Measurements from ENCODE around the gene ALCAM.

The ALCAM gene

GRCh38 chr3:105616374-105617121, 249.8 kb downstream of the ALCAM start:
- no peaks in the 10 kb centered on the region for H3K79me2 ChIP-seq (ENCODE audit: low read length)
- no peaks in the 10 kb centered on the region for H3F3A ChIP-seq (ENCODE audit: insufficient read depth, low read length)
- no peak for DNase-seq
- no peak overlapping the region for H3K4me2 ChIP-seq (ENCODE audit: low read depth, low read length)
- H3K36me3 ChIP-seq (replicated peaks; ENCODE audit: insufficient read depth, low read length) = no peaks in the 10 kb centered on the region
- no peak overlapping the region for H3K9ac ChIP-seq (ENCODE audit: low read length)
- H3K4me3 ChIP-seq (ENCODE audit: low read length) = no peak overlapping the region
- H3K27me3 ChIP-seq (replicated peaks; ENCODE audit: insufficient read depth, low read length) = no peaks in the 10 kb centered on the region
- no peaks in the 10 kb centered on the region for H4K20me1 ChIP-seq (ENCODE audit: insufficient read depth, low read length)
- no peaks in the 10 kb centered on the region for H3K9me3 ChIP-seq (replicated peaks; ENCODE audit: insufficient read depth, low read length)
- H3K9me2 ChIP-seq (replicated peaks; ENCODE audit: insufficient read depth, low read length) = no peaks in the 10 kb centered on the region
- no peak overlapping the region for H3K27ac ChIP-seq (ENCODE audit: low read length)
- no peak for TF ChIP-seq EZH2phosphoT487 (IDR thresholded peaks at IDR 0.05; ENCODE audit: low read length)
- TF ChIP-seq EZH2 (optimal IDR thresholded peaks at IDR 0.05; ENCODE audit: low read depth, low read length) = no peak
- H2AFZ ChIP-seq (ENCODE audit: low read length) = no peak overlapping the region
- no peaks in the 10 kb centered on the region for H3K4me1 ChIP-seq (ENCODE audit: low read length)

GRCh38 chr3:105618556-105618955, 251.8 kb downstream of the ALCAM start:
- Histone ChIP-seq H3K4me1 (ENCODE audit: low read length) (no peaks in the 10 kb centered on the region), H4K20me1 (ENCODE audit: insufficient read depth, low read length) (no peaks in the 10 kb centered on the region), H3F3A (ENCODE audit: insufficient read depth, low read length) (no peaks in the 10 kb centered on the region), H3K79me2 (ENCODE audit: low read length) (no peaks in the 10 kb centered on the region), H3K27me3 (replicated peaks; ENCODE audit: insufficient read depth, low read length) (no peaks in the 10 kb centered on the region), H3K9ac (ENCODE audit: low read length) (no peak overlapping the region), H3K4me3 (ENCODE audit: low read length) (no peak overlapping the region), H3K4me2 (ENCODE audit: low read depth, low read length) (no peak overlapping the region), H3K27ac (ENCODE audit: low read length) (no peak overlapping the region), H3K9me2 (replicated peaks; ENCODE audit: insufficient read depth, low read length) (no peaks in the 10 kb centered on the region), H3K9me3 (replicated peaks; ENCODE audit: insufficient read depth, low read length) (no peaks in the 10 kb centered on the region), H3K36me3 (replicated peaks; ENCODE audit: insufficient read depth, low read length) (no peaks in the 10 kb centered on the region), H2AFZ (ENCODE audit: low read length) (no peak overlapping the region)
- no peak for DNase-seq
- TF ChIP-seq EZH2 (optimal IDR thresholded peaks at IDR 0.05; ENCODE audit: low read depth, low read length) (no peak), EZH2phosphoT487 (IDR thresholded peaks at IDR 0.05; ENCODE audit: low read length) (no peak), CTCF (IDR thresholded peaks at IDR 0.05; ENCODE audit: low read length) (no peak)

GRCh38 chr3:105619651-105620050, 252.9 kb downstream of the ALCAM start:
- no peaks in the 10 kb centered on the region for H3K36me3 ChIP-seq (replicated peaks; ENCODE audit: insufficient read depth, low read length)
- H3K4me3 ChIP-seq (ENCODE audit: low read length) = no peak overlapping the region
- no peaks in the 10 kb centered on the region for H3F3A ChIP-seq (ENCODE audit: insufficient read depth, low read length)
- H3K9me2 ChIP-seq (replicated peaks; ENCODE audit: insufficient read depth, low read length) = no peaks in the 10 kb centered on the region
- no peak overlapping the region for H3K4me2 ChIP-seq (ENCODE audit: low read depth, low read length)
- H4K20me1 ChIP-seq (ENCODE audit: insufficient read depth, low read length) = no peaks in the 10 kb centered on the region
- H3K9ac ChIP-seq (ENCODE audit: low read length) = no peak overlapping the region
- H3K4me1 ChIP-seq (ENCODE audit: low read length) = no peaks in the 10 kb centered on the region
- no peak overlapping the region for H2AFZ ChIP-seq (ENCODE audit: low read length)
- no peak overlapping the region for H3K27ac ChIP-seq (ENCODE audit: low read length)
- H3K79me2 ChIP-seq (ENCODE audit: low read length) = no peaks in the 10 kb centered on the region
- H3K9me3 ChIP-seq (replicated peaks; ENCODE audit: insufficient read depth, low read length) = no peaks in the 10 kb centered on the region
- DNase-seq = no peak
- H3K27me3 ChIP-seq (replicated peaks; ENCODE audit: insufficient read depth, low read length) = no peaks in the 10 kb centered on the region
- no peak for TF ChIP-seq EZH2phosphoT487 (IDR thresholded peaks at IDR 0.05; ENCODE audit: low read length)
- no peak for TF ChIP-seq EZH2 (optimal IDR thresholded peaks at IDR 0.05; ENCODE audit: low read depth, low read length)
- no peak for TF ChIP-seq CTCF (IDR thresholded peaks at IDR 0.05; ENCODE audit: low read length)

DNA sequence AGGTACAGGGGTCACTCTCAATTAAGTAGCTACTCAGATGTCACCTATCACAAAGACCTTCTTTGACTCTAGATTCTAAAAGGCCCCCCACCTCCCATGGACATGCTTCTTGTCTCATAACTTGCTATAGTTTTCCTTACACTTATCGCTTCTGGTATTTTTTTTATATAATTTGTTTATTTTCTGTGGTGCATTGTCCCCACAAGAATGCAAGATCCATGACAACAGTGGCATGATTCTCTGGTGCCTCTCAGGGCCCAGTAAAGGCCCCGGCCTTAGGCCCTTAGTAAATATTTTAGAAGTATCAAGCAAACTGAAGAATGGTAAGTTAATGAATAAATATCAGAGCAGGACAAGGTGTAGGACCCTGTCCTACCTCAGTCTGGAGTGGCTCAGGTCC, 253.5 kb downstream of the ALCAM start:
- no peaks in the 10 kb centered on the region for H3K4me1 ChIP-seq (ENCODE audit: low read length)
- no peak overlapping the region for H3K27ac ChIP-seq (ENCODE audit: low read length)
- H2AFZ ChIP-seq (ENCODE audit: low read length) = no peak overlapping the region
- H3K9me2 ChIP-seq (replicated peaks; ENCODE audit: insufficient read depth, low read length) = no peaks in the 10 kb centered on the region
- no peaks in the 10 kb centered on the region for H3K36me3 ChIP-seq (replicated peaks; ENCODE audit: insufficient read depth, low read length)
- no peaks in the 10 kb centered on the region for H3K27me3 ChIP-seq (replicated peaks; ENCODE audit: insufficient read depth, low read length)
- H3K4me2 ChIP-seq (ENCODE audit: low read depth, low read length) = no peak overlapping the region
- no peak overlapping the region for H3K9ac ChIP-seq (ENCODE audit: low read length)
- no peaks in the 10 kb centered on the region for H3F3A ChIP-seq (ENCODE audit: insufficient read depth, low read length)
- H3K79me2 ChIP-seq (ENCODE audit: low read length) = no peaks in the 10 kb centered on the region
- no peaks in the 10 kb centered on the region for H3K9me3 ChIP-seq (replicated peaks; ENCODE audit: insufficient read depth, low read length)
- no peak for DNase-seq
- H4K20me1 ChIP-seq (ENCODE audit: insufficient read depth, low read length) = no peaks in the 10 kb centered on the region
- TF ChIP-seq CTCF (IDR thresholded peaks at IDR 0.05; ENCODE audit: low read length) = no peak
- no peak for TF ChIP-seq EZH2phosphoT487 (IDR thresholded peaks at IDR 0.05; ENCODE audit: low read length)
- no peak for TF ChIP-seq EZH2 (optimal IDR thresholded peaks at IDR 0.05; ENCODE audit: low read depth, low read length)
- no peak overlapping the region for H3K4me3 ChIP-seq (ENCODE audit: low read length)
